GM19240 (cell line): ENCODE results near the gene CATSPER3.

ENCODE experiments used
- DNase-seq: peaks from one replicate; pipeline ENCODE4 v3.0.0; 2011; ENCODE audit warnings: low spot score; ENCODE audit not compliant: insufficient read length

The CATSPER3 gene

DNA sequence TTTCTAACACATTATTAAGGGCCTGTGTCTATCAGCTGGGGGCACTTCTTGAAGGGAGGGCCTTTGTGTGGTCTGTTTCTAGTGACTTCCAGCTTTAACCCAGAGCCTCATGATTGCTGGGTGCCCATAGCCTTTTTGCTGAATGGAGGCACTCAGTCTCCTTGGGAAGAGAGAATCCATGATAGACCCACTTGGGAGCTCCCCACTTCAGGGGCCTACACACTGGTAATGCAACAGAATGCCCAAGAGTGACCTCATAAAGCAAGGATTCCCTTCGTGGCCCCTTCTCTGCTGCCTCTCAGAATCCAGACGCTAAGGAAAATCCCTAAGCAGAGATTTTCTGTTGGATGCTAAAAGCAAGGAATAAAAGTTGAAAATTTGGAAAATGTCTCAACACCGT lies at the start of gene CATSPER3:
CATSPER3 (plus strand) TSS at position 301 of the 400 bp plus-strand sequence; CDS start at position 386, 85 bp downstream.
- no peak for DNase-seq

DNA sequence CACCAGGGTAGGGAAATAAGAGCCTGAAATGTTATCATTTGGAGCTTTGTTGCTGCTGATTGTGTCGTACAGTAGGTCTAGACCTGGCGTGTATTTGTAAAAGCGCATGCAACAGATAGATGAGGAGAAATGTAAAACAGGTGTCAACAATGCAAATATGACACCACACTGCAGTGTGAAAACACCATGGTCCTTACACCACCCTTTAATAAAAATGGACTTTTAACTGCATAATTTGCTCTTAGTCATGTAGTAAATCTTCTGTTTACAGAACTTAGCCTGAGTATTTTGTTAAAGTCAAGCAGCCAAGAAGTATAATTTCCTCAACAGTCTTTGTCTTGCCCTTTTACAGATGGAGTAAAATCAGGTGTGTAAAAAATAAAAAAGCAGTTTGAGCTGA lies 48.8 kb upstream of the CATSPER3 start:
- DNase-seq: no peak

DNA sequence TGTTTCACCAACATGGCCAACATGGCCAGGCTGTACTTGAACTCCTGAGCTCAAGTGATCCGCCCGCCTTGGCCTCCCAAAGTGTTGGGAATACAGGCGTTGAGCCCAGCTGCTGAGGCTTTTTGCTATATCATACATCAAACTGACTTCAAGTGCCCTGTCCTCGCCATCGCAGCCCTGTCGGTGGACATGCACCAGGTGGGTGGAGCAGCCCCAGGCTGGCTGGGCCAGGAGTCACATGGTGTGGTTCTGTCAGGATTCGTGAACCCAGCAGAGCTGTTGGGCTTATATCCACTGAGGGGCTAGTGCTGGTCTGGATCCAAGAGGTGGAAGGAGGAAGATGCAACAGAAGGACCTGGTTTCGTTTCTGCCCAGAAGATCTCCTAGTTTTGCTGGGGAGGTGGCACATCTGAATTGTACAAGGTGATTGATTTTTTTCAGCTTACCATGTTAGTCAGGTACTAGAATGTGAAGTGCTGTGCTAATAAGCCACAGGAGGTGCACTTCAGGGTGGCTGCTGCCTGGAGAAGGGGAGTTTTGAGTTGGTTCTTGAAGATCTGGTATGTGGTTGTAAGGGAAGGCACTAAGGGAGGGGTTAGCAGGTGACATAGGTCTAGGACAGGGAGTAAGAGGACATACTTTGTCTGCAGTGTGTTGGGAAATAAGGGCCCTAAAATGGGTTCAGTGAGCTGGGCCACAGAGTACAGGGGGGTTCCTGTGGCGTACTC lies 46.7 kb upstream of the CATSPER3 start:
- DNase-seq: no peak

DNA sequence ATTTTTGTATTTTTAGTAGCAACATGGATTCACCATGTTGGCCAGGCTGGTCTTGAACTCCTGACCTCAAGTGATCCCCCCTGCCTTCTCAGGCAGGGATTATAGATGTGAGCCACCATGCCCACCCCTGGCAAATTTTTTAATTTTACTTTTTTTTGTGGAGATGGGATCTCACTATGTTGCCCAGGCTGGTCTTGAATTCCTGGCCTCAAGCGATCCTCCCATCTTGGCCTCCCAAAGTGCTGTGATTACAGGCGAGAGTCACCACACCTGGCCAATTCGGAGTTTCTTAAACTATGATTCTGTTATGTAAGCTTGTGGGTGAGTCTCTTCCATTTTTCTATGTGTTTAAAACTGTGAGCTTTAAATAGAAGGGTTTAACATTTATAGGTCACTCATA lies 35.2 kb upstream of the CATSPER3 start:
- DNase-seq: no peak

DNA sequence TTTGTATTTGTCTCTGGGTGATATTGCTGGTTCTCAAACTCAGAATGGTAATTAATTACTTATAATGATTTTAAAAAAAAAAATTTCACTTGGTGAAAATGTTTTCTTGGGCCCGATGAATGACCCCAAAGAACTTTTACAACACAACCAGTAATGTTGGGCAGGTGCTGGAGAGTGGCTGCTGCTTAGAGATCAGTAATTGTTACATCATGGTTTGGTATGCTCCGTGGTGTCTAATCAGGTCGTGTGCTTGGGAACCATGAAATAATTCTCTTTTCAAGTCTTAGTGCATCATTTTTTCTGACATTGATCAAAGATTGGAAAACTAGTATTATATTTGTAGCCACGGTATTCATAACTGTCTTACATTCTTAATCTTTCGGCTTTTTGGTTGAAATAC lies 33.5 kb upstream of the CATSPER3 start:
- no peak for DNase-seq

- no peak for DNase-seq
Measured at GRCh38 chr5:134935711-134936602, 31.8 kb upstream of the CATSPER3 start.

DNA sequence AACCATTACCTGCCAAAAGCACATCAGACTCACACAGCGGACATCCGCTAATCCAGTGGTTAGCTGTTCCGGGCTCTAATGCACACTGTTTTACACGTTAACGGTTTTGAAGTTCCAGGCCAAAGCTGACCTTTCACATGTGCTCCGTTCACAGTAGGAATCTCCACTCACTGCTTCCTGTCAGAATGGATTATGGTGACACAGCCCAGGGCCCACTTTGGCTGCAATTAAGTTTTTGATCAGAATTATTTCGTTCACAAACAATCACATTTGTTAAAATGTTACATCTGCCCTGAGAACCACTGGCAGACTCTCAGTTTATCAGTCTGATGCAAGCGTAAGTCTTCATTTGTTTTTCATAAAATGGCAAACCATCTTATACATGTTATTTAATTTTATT lies 30.2 kb upstream of the CATSPER3 start:
- DNase-seq: no peak

- no peak for DNase-seq
Measured at GRCh38 chr5:134938030-134938429, 29.7 kb upstream of the CATSPER3 start.

DNA sequence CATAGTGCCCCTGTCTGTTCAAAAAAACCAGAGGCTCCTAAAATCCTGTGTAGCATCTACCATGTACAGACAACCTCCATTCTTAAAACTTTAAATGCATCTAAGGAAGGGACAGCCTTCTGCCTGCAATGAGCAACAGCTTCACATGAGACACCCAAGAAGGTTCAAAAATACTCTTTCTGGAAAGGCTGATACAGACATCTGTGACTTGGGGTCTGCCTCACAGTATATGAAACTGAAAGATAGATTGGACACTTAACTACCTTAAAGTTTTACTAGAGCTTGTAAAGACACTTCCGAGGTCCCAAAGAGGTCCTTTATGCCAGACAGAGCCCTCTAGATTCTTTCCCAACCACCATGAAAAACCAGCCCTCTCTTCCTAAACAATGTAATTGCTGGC lies 28.2 kb upstream of the CATSPER3 start:
- no peak for DNase-seq

DNA sequence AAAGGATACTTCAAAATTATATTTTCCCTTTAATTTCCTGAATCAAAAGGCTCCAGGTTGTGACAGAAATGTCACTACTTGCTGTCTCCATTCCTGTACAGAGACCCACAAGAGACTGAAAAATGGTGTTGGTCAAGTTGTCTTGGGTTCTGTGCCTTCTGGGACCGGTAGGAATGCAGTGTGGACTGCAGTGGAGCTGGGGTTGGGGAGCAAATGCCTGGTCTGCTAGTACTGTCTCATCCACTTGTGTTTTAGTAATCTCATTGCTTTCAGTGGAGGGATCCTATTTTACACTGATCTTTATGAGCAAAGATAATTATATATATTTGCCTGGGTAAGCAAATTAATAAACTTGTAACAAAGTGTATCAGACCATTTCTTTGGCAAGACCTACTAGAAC lies 24.2 kb upstream of the CATSPER3 start:
- no peak for DNase-seq

DNA sequence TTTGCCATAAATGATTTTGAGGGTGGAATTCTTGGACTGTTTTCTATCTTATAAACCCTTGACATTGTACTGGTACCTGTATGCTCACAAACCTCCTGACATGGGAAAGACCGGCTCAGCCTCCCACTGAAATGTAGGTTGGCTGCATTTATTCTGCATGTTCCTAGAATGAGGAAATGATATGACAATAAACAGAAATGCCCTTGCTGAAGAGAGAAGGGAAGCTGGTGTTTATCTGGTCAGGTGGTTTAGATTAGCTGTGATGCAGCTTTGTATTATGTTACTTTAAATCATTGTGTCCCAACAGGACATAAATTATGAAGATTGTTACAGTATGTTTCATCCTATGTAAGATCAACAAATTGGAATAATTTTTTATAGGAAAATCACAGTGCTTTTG lies 23.1 kb upstream of the CATSPER3 start:
- DNase-seq: no peak

- no peak for DNase-seq
Measured at GRCh38 chr5:134945041-134945440, 22.7 kb upstream of the CATSPER3 start.

DNA sequence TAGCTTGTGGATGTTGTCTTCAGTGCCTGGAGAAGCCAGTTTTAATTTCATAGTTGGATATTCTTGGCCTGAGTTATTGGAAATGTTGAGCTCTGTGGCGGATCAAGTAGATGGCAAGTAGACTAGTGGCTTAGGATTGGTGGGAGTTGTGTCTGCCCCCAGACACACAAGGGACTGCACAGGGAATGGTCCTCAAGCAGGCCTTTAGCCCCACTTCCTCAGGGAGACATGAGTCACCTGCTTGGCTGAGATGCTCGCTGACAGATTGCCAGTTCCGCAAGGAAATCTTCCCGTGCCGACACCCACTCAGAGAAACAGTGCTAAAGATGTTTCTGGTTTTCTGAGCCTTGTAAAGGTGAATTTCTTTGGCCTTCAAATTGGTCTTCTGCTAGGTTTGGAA lies 18.8 kb upstream of the CATSPER3 start:
- no peak for DNase-seq

DNA sequence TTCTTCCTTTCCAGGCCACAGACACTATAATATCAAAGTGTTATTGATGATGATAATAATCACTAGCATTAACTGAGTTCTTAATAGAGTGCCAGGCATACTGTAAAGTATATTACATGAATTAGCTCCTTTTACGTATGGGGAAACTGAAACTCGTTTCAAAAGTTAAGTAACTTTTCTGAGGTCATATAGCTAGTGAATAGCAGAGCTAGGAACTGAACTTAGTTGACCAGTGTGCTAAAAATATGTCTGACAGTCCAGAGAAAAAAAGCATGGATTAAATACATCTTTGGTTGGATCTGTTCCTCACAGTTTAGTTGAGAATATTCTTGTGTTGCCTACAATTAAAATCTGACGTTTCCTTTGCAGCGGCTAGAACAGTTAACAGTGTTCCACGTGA lies 18.4 kb upstream of the CATSPER3 start:
- DNase-seq: no peak

- no peak for DNase-seq
Measured at GRCh38 chr5:134957920-134958608, 9.6 kb upstream of the CATSPER3 start.

- no peak for DNase-seq
Measured at GRCh38 chr5:134958755-134959154, 9.0 kb upstream of the CATSPER3 start.

- no peak for DNase-seq
Measured at GRCh38 chr5:134963098-134963497, 4.6 kb upstream of the CATSPER3 start.

- DNase-seq: no peak
Measured at GRCh38 chr5:134964359-134965270, 3.1 kb upstream of the CATSPER3 start.

DNA sequence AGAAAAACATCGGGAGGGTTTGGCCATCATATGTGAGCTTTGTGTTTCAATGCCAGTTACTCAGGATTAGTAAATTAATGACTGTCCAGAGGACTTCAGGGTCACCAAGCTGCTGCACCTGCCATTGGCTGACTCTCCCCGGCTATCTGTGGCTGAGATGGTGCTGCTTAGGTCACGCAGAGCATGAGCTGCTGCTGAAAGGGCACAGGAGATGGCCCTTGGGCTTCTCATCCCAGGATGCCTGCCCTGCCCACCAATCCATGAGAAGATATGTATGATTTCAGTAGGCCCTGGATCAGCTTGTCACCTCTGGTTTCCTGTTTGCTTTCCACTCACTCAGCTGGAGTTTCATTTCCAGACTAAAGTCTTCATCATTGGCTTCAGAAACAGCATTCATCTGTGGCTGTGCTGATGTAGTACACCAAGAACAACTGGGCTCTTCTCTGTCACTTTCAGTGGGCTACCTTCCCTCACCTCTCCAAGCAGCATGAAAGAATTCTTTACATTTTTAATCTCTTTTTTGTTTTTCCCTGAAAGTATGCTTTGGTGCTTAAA lies 2.4 kb upstream of the CATSPER3 start:
- DNase-seq: no peak

DNA sequence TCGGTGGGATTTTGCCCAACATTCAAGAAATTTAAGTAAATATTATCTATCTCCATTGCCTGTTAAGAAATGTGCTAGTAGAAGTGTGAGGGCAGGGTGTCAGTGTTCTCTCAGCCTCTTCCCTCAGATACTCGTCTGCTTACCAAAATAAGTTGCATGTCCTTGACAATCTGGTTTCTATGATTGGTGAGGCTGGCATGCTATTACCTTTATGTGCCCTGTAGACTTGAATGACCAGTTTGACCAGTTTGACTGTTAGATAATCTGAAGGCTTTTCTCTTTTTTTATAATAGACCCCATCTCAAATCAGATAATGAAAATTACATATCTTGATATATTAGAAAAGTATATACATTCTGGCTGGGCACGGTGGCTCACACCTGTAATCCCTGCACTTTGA lies 348 bp downstream of the CATSPER3 start:
- DNase-seq: no peak

DNA sequence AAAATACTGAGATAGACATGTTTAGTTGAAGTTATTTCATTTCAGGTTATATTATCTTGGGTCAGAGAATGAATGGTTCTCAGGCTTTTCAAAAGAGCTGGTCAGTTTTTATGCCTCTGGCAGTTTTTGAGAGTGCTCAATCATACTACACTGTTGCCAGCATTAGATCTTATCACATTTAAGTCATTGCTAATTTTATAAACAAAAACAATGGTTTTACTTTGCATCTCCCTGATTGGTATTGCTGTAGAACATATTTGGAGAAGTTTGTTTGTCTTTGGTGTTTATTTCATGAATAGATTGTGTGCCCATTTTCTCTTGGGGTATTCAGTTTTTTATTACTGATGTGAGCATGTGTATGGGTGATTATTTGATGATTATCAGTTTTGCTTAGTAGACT lies 1.5 kb downstream of the CATSPER3 start:
- DNase-seq: no peak
